Measurements from ENCODE around the gene FAM181B. TPM values are rescaled to one million over a fixed set of nuclear protein-coding genes. Genes with fewer than 3 reads are reported as not detected.
"Not testable (repeated sequence)": the region's sequence is repeated elsewhere in the genome, so short reads cannot be mapped to it uniquely, and the experiment has no call there.

FAM181B gene
- total and polyA plus RNA-seq, 2 donors (not counting 1 experiment from before 2014, with no cell fraction given): not detected

- intact Hi-C loops (cut with micrococcal nuclease): no loop called here
- CTCF ChIA-PET: no interaction called here
- Histone ChIP-seq H3K79me2 (ENCODE audit: control insufficient read depth, insufficient read depth, low read length) (no peaks in the 10 kb centered on the region), H3K9me3 (ENCODE audit: control extremely low read depth in 1 of 3, control insufficient read depth in 2 of 3, insufficient read depth in 1 of 3, low read length in 2 of 3) (peaks cover 0 to 3% (median 0%) of the 10 kb centered on the region in 3 donors), H3K27ac (ENCODE audit: low read length in 2 of 2) (no peak overlapping the region), H3K36me3 (replicated peaks in 1 of 2; ENCODE audit: control extremely low read depth in 1 of 2, control insufficient read depth in 1 of 2, extremely low read depth in 1 of 2, insufficient read depth in 2 of 2, low read length in 1 of 2) (no peaks in the 10 kb centered on the region), H3K9ac (ENCODE audit: low read length) (no peak overlapping the region), H3K4me2 (replicated peaks; ENCODE audit: low read depth, low read length, poor library complexity, severe bottlenecking) (no peak overlapping the region), H3K4me1 (ENCODE audit: control insufficient read depth in 2 of 2, insufficient read depth in 2 of 2, low read length in 2 of 2) (no peaks in the 10 kb centered on the region), H4K20me1 (ENCODE audit: control insufficient read depth, insufficient read depth, low read length, poor library complexity, severe bottlenecking) (no peaks in the 10 kb centered on the region), H2AFZ (ENCODE audit: insufficient read depth, low read depth, low read length, poor library complexity, severe bottlenecking) (no peak overlapping the region), H3K4me3 (ENCODE audit: control extremely low read depth in 1 of 5, extremely low read depth in 1 of 5, insufficient read depth in 1 of 5, low read depth in 2 of 5, low read length in 4 of 5) (no peak overlapping the region), H3K27me3 (replicated peaks in 1 of 4; ENCODE audit: control extremely low read depth in 1 of 4, control insufficient read depth in 3 of 4, insufficient read depth in 4 of 4, low read length in 3 of 4) (peaks cover 0 to 5% (median 0%) of the 10 kb centered on the region in 4 experiments)
- Mint-ChIP-seq H3K4me1 (no peaks in the 10 kb centered on the region), H3K9me3 (ENCODE audit: insufficient read depth) (no peaks in the 10 kb centered on the region), H3K27ac (no peak overlapping the region), H3K27me3 (peaks cover 6% of the 10 kb centered on the region), H3K4me3 (no peak overlapping the region)
- WGBS (ENCODE audit: insufficient coverage): 50% methylated on average over 3 of the region's 6 CpGs
- POLR2A ChIA-PET: no interaction called here
- DNase-seq (no peak), ATAC-seq (ENCODE audit: low read depth) (no peak)
- TF ChIP-seq CTCF (IDR thresholded peaks at IDR 0.05) (no peak), EZH2 (IDR thresholded peaks at IDR 0.05; ENCODE audit: borderline replicate concordance, insufficient read depth, low read depth, low read length, poor library complexity, severe bottlenecking) (no peak)
Observed at GRCh38 chr11:82698576-82699352, 34.9 kb downstream of the FAM181B start.

- Mint-ChIP-seq H3K9me3 (ENCODE audit: insufficient read depth) (no peaks in the 10 kb centered on the region), H3K4me1 (no peaks in the 10 kb centered on the region), H3K4me3 (no peak overlapping the region), H3K27me3 (peaks cover 6% of the 10 kb centered on the region), H3K27ac (no peak overlapping the region)
- ChIA-PET CTCF (no interaction called here), POLR2A (no interaction called here)
- Histone ChIP-seq H3K79me2 (ENCODE audit: control insufficient read depth, insufficient read depth, low read length) (no peaks in the 10 kb centered on the region), H3K4me2 (replicated peaks; ENCODE audit: low read depth, low read length, poor library complexity, severe bottlenecking) (no peak overlapping the region), H3K27ac (ENCODE audit: low read length in 2 of 2) (no peak overlapping the region), H3K9me3 (ENCODE audit: control extremely low read depth in 1 of 3, control insufficient read depth in 2 of 3, insufficient read depth in 1 of 3, low read length in 2 of 3) (peaks cover 0 to 3% (median 0%) of the 10 kb centered on the region in 3 donors), H3K4me1 (ENCODE audit: control insufficient read depth in 2 of 2, insufficient read depth in 2 of 2, low read length in 2 of 2) (no peaks in the 10 kb centered on the region), H3K36me3 (replicated peaks in 1 of 2; ENCODE audit: control extremely low read depth in 1 of 2, control insufficient read depth in 1 of 2, extremely low read depth in 1 of 2, insufficient read depth in 2 of 2, low read length in 1 of 2) (no peaks in the 10 kb centered on the region), H2AFZ (ENCODE audit: insufficient read depth, low read depth, low read length, poor library complexity, severe bottlenecking) (no peak overlapping the region), H4K20me1 (ENCODE audit: control insufficient read depth, insufficient read depth, low read length, poor library complexity, severe bottlenecking) (no peaks in the 10 kb centered on the region), H3K27me3 (replicated peaks in 1 of 4; ENCODE audit: control extremely low read depth in 1 of 4, control insufficient read depth in 3 of 4, insufficient read depth in 4 of 4, low read length in 3 of 4) (no peaks in the 10 kb centered on the region), H3K4me3 (ENCODE audit: control extremely low read depth in 1 of 5, extremely low read depth in 1 of 5, insufficient read depth in 1 of 5, low read depth in 2 of 5, low read length in 4 of 5) (no peak overlapping the region), H3K9ac (ENCODE audit: low read length) (no peak overlapping the region)
- TF ChIP-seq EZH2 (IDR thresholded peaks at IDR 0.05; ENCODE audit: borderline replicate concordance, insufficient read depth, low read depth, low read length, poor library complexity, severe bottlenecking): no peak
- TF ChIP-seq CTCF (IDR thresholded peaks at IDR 0.05): no peak
- intact Hi-C loops (cut with micrococcal nuclease): no loop called here
- no peak for DNase-seq
- no peak for ATAC-seq (ENCODE audit: low read depth)
Observed at GRCh38 chr11:82692981-82693380, 40.7 kb downstream of the FAM181B start.

- peaks cover 18% of the 10 kb centered on the region for H3K27me3 Mint-ChIP-seq
- H3K9me3 Mint-ChIP-seq (ENCODE audit: insufficient read depth); H3K4me1 ChIP-seq (ENCODE audit: control insufficient read depth in 2 of 2, insufficient read depth in 2 of 2, low read length in 2 of 2); H3K4me1 Mint-ChIP-seq; ATAC-seq (ENCODE audit: low read depth); POLR2A ChIA-PET; DNase-seq; H3K27ac ChIP-seq (ENCODE audit: low read length in 2 of 2); H3K9me3 ChIP-seq (ENCODE audit: control extremely low read depth in 1 of 3, control insufficient read depth in 2 of 3, insufficient read depth in 1 of 3, low read length in 2 of 3); H3K79me2 ChIP-seq (ENCODE audit: control insufficient read depth, insufficient read depth, low read length); H3K4me3 Mint-ChIP-seq; H3K4me3 ChIP-seq (ENCODE audit: control extremely low read depth in 1 of 5, extremely low read depth in 1 of 5, insufficient read depth in 1 of 5, low read depth in 2 of 5, low read length in 4 of 5); H3K9ac ChIP-seq (ENCODE audit: low read length); H3K27me3 ChIP-seq (replicated peaks in 1 of 4; ENCODE audit: control extremely low read depth in 1 of 4, control insufficient read depth in 3 of 4, insufficient read depth in 4 of 4, low read length in 3 of 4); H3K4me2 ChIP-seq (replicated peaks; ENCODE audit: low read depth, low read length, poor library complexity, severe bottlenecking); H3K36me3 ChIP-seq (replicated peaks in 1 of 2; ENCODE audit: control extremely low read depth in 1 of 2, control insufficient read depth in 1 of 2, extremely low read depth in 1 of 2, insufficient read depth in 2 of 2, low read length in 1 of 2); H2AFZ ChIP-seq (ENCODE audit: insufficient read depth, low read depth, low read length, poor library complexity, severe bottlenecking); CTCF ChIA-PET; intact Hi-C loops (cut with micrococcal nuclease); H4K20me1 ChIP-seq (ENCODE audit: control insufficient read depth, insufficient read depth, low read length, poor library complexity, severe bottlenecking); H3K27ac Mint-ChIP-seq: not testable (repeated sequence)
- WGBS (ENCODE audit: insufficient coverage): 98% methylated on average over 8 of the region's 23 CpGs
Observed at GRCh38 chr11:82689347-82689746, 44.3 kb downstream of the FAM181B start.

Measured in B cell (primary cell).